ENCODE data around the gene EHD1. TPM values are rescaled to one million over a fixed set of nuclear protein-coding genes. Genes with fewer than 3 reads are reported as not detected.

Gene EHD1
- total and polyA plus RNA-seq, 2 of the 4 experiments (the other 2 are of a cell fraction), result 107 to 209 TPM

DNA sequence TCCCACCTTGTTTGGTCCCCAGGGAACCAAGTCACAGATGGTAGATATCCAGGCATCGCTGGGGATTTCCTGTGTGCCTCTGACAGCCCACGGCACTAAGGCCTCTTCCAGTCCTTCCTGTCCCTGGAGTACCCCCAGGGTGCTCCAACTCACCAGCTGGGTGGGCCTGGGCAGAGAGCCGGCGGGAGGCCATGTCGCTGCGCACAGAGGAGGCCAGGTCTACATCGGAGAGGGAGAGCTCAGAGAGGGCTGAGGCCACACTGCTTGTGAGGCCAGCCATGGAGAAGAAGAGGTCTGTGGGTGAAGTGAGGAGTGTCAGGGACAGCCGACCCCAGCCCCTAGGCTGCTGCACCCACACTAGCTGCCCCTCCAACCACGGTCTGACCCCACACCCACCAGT is 33.3 kb upstream of the EHD1 start:
- Histone ChIP-seq H2BK15ac (ENCODE audit: low read depth, low read length) (no peak overlapping the region), H3K14ac (replicated peaks; ENCODE audit: low read depth, low read length) (no peak overlapping the region), H4K5ac (ENCODE audit: low read depth, low read length) (no peak overlapping the region), H3K9me3 (ENCODE audit: control insufficient read depth, insufficient read depth, low read length) (no peaks in the 10 kb centered on the region), H4K8ac (ENCODE audit: low read depth in 2 of 2, low read length in 2 of 2) (no peak overlapping the region), H2AFZ (replicated peaks; ENCODE audit: low read length, poor library complexity) (no peak overlapping the region), H2BK20ac (ENCODE audit: low read depth, low read length) (no peak overlapping the region), H3K56ac (ENCODE audit: extremely low read depth, insufficient read depth, low read length) (no peak overlapping the region), H3K36me3 (ENCODE audit: control insufficient read depth, insufficient read depth, low read length) (peaks cover 55% of the 10 kb centered on the region), H2AK5ac (ENCODE audit: low read depth, low read length) (no peak overlapping the region), H4K91ac (ENCODE audit: insufficient read depth, low read depth, low read length) (no peak overlapping the region), H2BK120ac (ENCODE audit: low read depth, low read length) (no peak overlapping the region), H3K4me2 (ENCODE audit: low read depth, low read length) (no peak overlapping the region), H3K23ac (ENCODE audit: low read depth, low read length) (no peak overlapping the region), H2BK5ac (ENCODE audit: low read depth, low read length, poor library complexity, severe bottlenecking) (no peak overlapping the region), H3K4me1 (ENCODE audit: control insufficient read depth, insufficient read depth, low read length) (peaks cover 4% of the 10 kb centered on the region), H3K9ac (ENCODE audit: low read depth, low read length) (no peak overlapping the region), H3K4ac (ENCODE audit: low read depth, low read length) (no peak overlapping the region), H3K27me3 (ENCODE audit: control insufficient read depth, insufficient read depth, low read length) (no peaks in the 10 kb centered on the region), H2AK9ac (replicated peaks; ENCODE audit: low read depth, low read length, poor library complexity) (no peak overlapping the region), H3K18ac (ENCODE audit: low read depth, low read length) (no peak overlapping the region), H3K79me1 (ENCODE audit: low read depth in 1 of 2, low read length in 2 of 2) (peaks cover 4 to 23% of the 10 kb centered on the region in 2 experiments), H3K9me1 (ENCODE audit: insufficient read depth, low read length) (no peaks in the 10 kb centered on the region), H4K20me1 (ENCODE audit: insufficient read depth, low read length) (no peaks in the 10 kb centered on the region; the same call in 1 of the 2 replicates), H3K4me3 (ENCODE audit: insufficient read depth, low read depth, low read length) (no peak overlapping the region), H3K27ac (ENCODE audit: insufficient read depth, low read length) (no peak overlapping the region)
- WGBS, 2 experiments (ENCODE audit: extremely low coverage in 2 of 2, insufficient read length in 1 of 2), result 100% methylated on average over 1 of the region's 9 CpGs; no CpG with 5 or more reads in 1 of the 2 experiments
- intact Hi-C loops (cut with micrococcal nuclease) (no loop called here), dilution Hi-C loops (cut with HindIII; ENCODE audit: low sequenced_read_pairs, unreplicated experiment) (no loop called here), in situ Hi-C loops (cut with MboI; ENCODE audit: low sequenced_read_pairs) (no loop called here)
- BruUV-seq (replicated peaks), result no TSS peak
- DNase-seq, result no peak
- POLR2A ChIA-PET (ENCODE audit: unreplicated experiment), result no interaction called here
- TF ChIP-seq, protein P1, sequence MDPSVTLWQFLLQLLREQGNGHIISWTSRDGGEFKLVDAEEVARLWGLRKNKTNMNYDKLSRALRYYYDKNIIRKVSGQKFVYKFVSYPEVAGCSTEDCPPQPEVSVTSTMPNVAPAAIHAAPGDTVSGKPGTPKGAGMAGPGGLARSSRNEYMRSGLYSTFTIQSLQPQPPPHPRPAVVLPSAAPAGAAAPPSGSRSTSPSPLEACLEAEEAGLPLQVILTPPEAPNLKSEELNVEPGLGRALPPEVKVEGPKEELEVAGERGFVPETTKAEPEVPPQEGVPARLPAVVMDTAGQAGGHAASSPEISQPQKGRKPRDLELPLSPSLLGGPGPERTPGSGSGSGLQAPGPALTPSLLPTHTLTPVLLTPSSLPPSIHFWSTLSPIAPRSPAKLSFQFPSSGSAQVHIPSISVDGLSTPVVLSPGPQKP (IDR thresholded peaks at IDR 0.05; ENCODE audit: borderline replicate concordance, low read depth, low read length), result no peak
- TF ChIP-seq CHD1 (IDR thresholded peaks at IDR 0.05; ENCODE audit: low read depth, low read length), result no peak
- TF ChIP-seq RFX5 (IDR thresholded peaks at IDR 0.05; ENCODE audit: low read depth, low read length), result no peak
- TF ChIP-seq SMC3 (IDR thresholded peaks at IDR 0.05; ENCODE audit: low read depth, low read length), result no peak
- TF ChIP-seq, protein P2, sequence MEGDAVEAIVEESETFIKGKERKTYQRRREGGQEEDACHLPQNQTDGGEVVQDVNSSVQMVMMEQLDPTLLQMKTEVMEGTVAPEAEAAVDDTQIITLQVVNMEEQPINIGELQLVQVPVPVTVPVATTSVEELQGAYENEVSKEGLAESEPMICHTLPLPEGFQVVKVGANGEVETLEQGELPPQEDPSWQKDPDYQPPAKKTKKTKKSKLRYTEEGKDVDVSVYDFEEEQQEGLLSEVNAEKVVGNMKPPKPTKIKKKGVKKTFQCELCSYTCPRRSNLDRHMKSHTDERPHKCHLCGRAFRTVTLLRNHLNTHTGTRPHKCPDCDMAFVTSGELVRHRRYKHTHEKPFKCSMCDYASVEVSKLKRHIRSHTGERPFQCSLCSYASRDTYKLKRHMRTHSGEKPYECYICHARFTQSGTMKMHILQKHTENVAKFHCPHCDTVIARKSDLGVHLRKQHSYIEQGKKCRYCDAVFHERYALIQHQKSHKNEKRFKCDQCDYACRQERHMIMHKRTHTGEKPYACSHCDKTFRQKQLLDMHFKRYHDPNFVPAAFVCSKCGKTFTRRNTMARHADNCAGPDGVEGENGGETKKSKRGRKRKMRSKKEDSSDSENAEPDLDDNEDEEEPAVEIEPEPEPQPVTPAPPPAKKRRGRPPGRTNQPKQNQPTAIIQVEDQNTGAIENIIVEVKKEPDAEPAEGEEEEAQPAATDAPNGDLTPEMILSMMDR (conservative IDR thresholded peaks at IDR 0.05; ENCODE audit: low read depth, low read length), result no peak
- TF ChIP-seq CEBPB (IDR thresholded peaks at IDR 0.05; ENCODE audit: low read depth, low read length), result no peak
- TF ChIP-seq BHLHE40 (IDR thresholded peaks at IDR 0.05; ENCODE audit: low read depth, low read length), result no peak
- no peak for TF ChIP-seq RAD21 (IDR thresholded peaks at IDR 0.05; ENCODE audit: low read length)
- TF ChIP-seq MAFK (IDR thresholded peaks at IDR 0.05; ENCODE audit: low read depth, low read length), result no peak
- TF ChIP-seq MXI1 (IDR thresholded peaks at IDR 0.05; ENCODE audit: borderline replicate concordance, low read depth, low read length), result no peak
- no peak for TF ChIP-seq POLR2A (IDR thresholded peaks at IDR 0.05; ENCODE audit: low read depth, low read length)
- no peak for TF ChIP-seq MAZ (IDR thresholded peaks at IDR 0.05; ENCODE audit: borderline replicate concordance, low read depth, low read length)
- CTCF ChIA-PET, result interaction anchor here (1.0 to 1.4 kb wide), 2 partner anchors 24 to 64 kb away, joined by 3 to 4 read pairs; no protein-coding TSS in a partner anchor
- ATAC-seq (ENCODE audit: low read depth), result no peak

Data from IMR-90 (cell line).